ENCODE data around the gene JPH3. TPM values are rescaled to one million over a fixed set of nuclear protein-coding genes. Genes with fewer than 3 reads are reported as not detected.

JPH3 gene
- total and polyA plus RNA-seq, 12 donors, result 0.06 to 0.79 (median 0.10) TPM; not detected in 6

GRCh38 chr16:87648236-87648635, 45.9 kb downstream of the JPH3 start:
- DNase-seq, result no peak
- H3K36me3 ChIP-seq, result no peaks in the 10 kb centered on the region
- intact Hi-C loops (cut with DNase I), result no loop called here
- ATAC-seq, result peak in 1 of 8 donors; percentile 27
- WGBS, 2 donors, result 43 to 55% methylated on average over 23 of the region's 23 CpGs
- H3K9me3 ChIP-seq, result peaks cover 0 to 4% (median 0%) of the 10 kb centered on the region in 11 donors
- peaks cover 7 to 50% (median 25%) of the 10 kb centered on the region in 7 donors for H3K27me3 ChIP-seq
- H3K4me1 ChIP-seq, result no peaks in the 10 kb centered on the region
- TF ChIP-seq CTCF (IDR thresholded peaks at IDR 0.05), result no peak
- H3K27ac ChIP-seq, result no peak overlapping the region
- H3K4me3 ChIP-seq, result no peak overlapping the region

- DNase-seq (no peak), ATAC-seq (peak in 1 of 8 donors; percentile 39)
- no peak overlapping the region for H3K4me3 ChIP-seq
- no peaks in the 10 kb centered on the region for H3K4me1 ChIP-seq
- no peak for TF ChIP-seq CTCF (IDR thresholded peaks at IDR 0.05)
- intact Hi-C loops (cut with DNase I), result no loop called here
- no peaks in the 10 kb centered on the region for H3K36me3 ChIP-seq
- H3K27ac ChIP-seq, result no peak overlapping the region
- 75 to 77% methylated on average over 29 of the region's 29 CpGs for WGBS, 2 donors
- H3K27me3 ChIP-seq, result peaks cover 7 to 51% (median 25%) of the 10 kb centered on the region in 7 donors
- peaks cover 0 to 4% (median 0%) of the 10 kb centered on the region in 11 donors for H3K9me3 ChIP-seq
Observed at GRCh38 chr16:87648698-87649487, 46.6 kb downstream of the JPH3 start.

GRCh38 chr16:87652386-87652785, 50.1 kb downstream of the JPH3 start:
- 90 to 91% methylated on average over 17 of the region's 17 CpGs for WGBS, 2 donors

GRCh38 chr16:87652799-87653198, 50.5 kb downstream of the JPH3 start:
- Histone ChIP-seq H3K27me3 (peaks cover 6 to 53% (median 21%) of the 10 kb centered on the region in 7 donors), H3K4me3 (no peak overlapping the region)

More at GRCh38 chr16:87652386-87652785, 50.1 kb downstream of the JPH3 start:
- no peaks in the 10 kb centered on the region for H3K36me3 ChIP-seq
- H3K27me3 ChIP-seq, result peaks cover 7 to 56% (median 25%) of the 10 kb centered on the region in 7 donors
- no peaks in the 10 kb centered on the region for H3K4me1 ChIP-seq
- H3K4me3 ChIP-seq, result no peak overlapping the region
- no peak for ATAC-seq
- no peak for DNase-seq
- TF ChIP-seq CTCF (IDR thresholded peaks at IDR 0.05), result no peak
- no peak overlapping the region for H3K27ac ChIP-seq
- intact Hi-C loops (cut with DNase I), result no loop called here
- peaks cover 0 to under 1% (median 0%) of the 10 kb centered on the region in 11 donors for H3K9me3 ChIP-seq

More at GRCh38 chr16:87652799-87653198, 50.5 kb downstream of the JPH3 start:
- intact Hi-C loops (cut with DNase I), result no loop called here
- no peaks in the 10 kb centered on the region for H3K4me1 ChIP-seq
- peaks cover 0 to 5% (median 0%) of the 10 kb centered on the region in 11 donors for H3K9me3 ChIP-seq
- ATAC-seq, result no peak
- WGBS, 2 donors, result 40 to 47% methylated on average over 6 of the region's 6 CpGs
- H3K27ac ChIP-seq, result no peak overlapping the region
- DNase-seq, result no peak
- TF ChIP-seq CTCF (IDR thresholded peaks at IDR 0.05), result no peak
- H3K36me3 ChIP-seq, result no peaks in the 10 kb centered on the region

Data from heart right ventricle (tissue), 16 donors.